Peyer's patch (tissue), 4 donors: Measurements from ENCODE around the gene CD177. TPM values are rescaled to one million over a fixed set of nuclear protein-coding genes. Genes with fewer than 3 reads are reported as not detected.
"Not testable (repeated sequence)": the region's sequence is repeated elsewhere in the genome, so short reads cannot be mapped to it uniquely, and the experiment has no call there.

ENCODE experiments used
- DNase-seq, 3 donors: peaks; one replicate each; pipeline ENCODE4 v3.0.0-alpha.2; 2017 to 2019
- H3K27ac ChIP-seq, 4 donors: fragments of 200-600 bp; sonication (generic); one replicate each; pipeline ENCODE4 v1.5.1; 2016 to 2019
- H3K27me3 ChIP-seq, 2 donors: fragments of 200-600 bp; sonication (generic); one replicate each; pipeline ENCODE4 v1.5.1; 2019
- H3K36me3 ChIP-seq, 3 donors: fragments of 200-600 bp; sonication (generic); one replicate each; pipeline ENCODE4 v1.5.1; 2016 to 2019
- H3K4me1 ChIP-seq, 4 donors: fragments of 200-600 bp; sonication (generic); one replicate each; pipeline ENCODE4 v1.5.1; 2016 to 2019
- H3K4me3 ChIP-seq, 4 donors: fragments of 200-600 bp; sonication (generic); 1 replicate in 3 of 4; 2 replicates in 1 of 4; pipeline ENCODE4 v1.5.1; 2016 to 2019; ENCODE audit warnings: mild to moderate bottlenecking in 1 of 4
- H3K9me3 ChIP-seq, 4 donors: fragments of 200-600 bp; sonication (generic); one replicate each; pipeline ENCODE4 v1.5.1; 2016 to 2019; ENCODE audit warnings: mild to moderate bottlenecking in 1 of 4
- POLR2A ChIP-seq, 2 donors: fragments of 450-650 bp; IDR thresholded peaks; one replicate each; pipeline ENCODE4 v1.5.1; 2017; ENCODE audit warnings: antibody characterized with exemption in 2 of 2, mild to moderate bottlenecking in 2 of 2, moderate library complexity in 2 of 2
- total RNA-seq, 4 donors: library from RNA; depleted of rRNA; stranded (reverse); fragments of >200 nt; gene quantifications; one replicate each; pipeline ENCODE4 v1.1.0, GENCODE V29; 2016
- TF ChIP-seq, protein P1 (sequence below), 6 experiments: fragments of 450-650 bp in 4 of 6; fragments of 200-600 bp in 2 of 6; sonication (generic) in 1 of 6; IDR thresholded peaks; one replicate each; pipeline ENCODE4 v1.5.1; 2017 to 2019; ENCODE audit warnings: antibody characterized with exemption in 6 of 6, mild to moderate bottlenecking in 3 of 6, moderate library complexity in 1 of 6

The CD177 gene
- total RNA-seq, 4 donors from 2014 or later: not detected

DNA sequence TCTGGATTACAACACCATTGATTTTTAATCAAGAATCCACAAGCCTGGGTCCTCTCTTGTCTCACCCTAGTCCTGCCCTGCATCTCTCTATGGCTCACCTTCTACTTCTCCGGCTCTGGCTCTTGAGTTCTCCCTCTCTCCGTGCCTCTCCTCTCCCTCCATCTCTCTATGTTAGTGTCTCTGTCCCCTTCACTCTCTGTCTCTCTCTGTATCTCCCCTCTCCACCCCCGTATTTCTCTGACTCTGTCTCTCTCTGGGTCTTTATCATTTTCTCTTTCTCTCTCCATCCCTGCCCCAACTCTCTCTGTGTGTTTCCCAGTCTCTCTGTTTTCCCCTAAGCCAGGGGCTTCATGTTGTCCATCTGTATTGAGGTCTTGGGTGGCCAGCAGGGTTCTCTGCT is 12.4 kb upstream of the CD177 start:
- not testable (repeated sequence) for H3K9me3 ChIP-seq, H3K4me1 ChIP-seq, H3K27me3 ChIP-seq, H3K4me3 ChIP-seq, H3K27ac ChIP-seq, DNase-seq, H3K36me3 ChIP-seq

DNA sequence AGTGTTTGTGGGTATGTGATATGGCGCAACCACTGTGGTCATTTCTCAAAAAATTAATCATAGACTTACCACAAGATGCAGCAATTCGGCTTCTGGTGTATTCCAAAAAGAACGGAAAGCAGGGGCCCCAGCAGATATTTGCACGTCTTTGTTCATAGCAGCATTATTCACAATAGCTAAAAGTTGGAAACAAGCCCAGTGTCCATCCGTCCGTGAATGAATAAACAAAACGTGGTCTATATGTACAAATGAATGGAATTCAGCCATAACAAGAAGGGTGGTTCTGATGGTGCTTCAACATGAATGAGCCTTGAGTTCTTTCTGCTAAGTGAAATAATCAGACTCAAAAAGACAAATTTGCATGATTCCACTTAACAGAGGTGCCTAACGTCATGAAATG is 11.4 kb upstream of the CD177 start:
- H3K4me1 ChIP-seq, H3K27me3 ChIP-seq, DNase-seq, H3K27ac ChIP-seq, H3K36me3 ChIP-seq, H3K4me3 ChIP-seq, H3K9me3 ChIP-seq: not testable (repeated sequence)

DNA sequence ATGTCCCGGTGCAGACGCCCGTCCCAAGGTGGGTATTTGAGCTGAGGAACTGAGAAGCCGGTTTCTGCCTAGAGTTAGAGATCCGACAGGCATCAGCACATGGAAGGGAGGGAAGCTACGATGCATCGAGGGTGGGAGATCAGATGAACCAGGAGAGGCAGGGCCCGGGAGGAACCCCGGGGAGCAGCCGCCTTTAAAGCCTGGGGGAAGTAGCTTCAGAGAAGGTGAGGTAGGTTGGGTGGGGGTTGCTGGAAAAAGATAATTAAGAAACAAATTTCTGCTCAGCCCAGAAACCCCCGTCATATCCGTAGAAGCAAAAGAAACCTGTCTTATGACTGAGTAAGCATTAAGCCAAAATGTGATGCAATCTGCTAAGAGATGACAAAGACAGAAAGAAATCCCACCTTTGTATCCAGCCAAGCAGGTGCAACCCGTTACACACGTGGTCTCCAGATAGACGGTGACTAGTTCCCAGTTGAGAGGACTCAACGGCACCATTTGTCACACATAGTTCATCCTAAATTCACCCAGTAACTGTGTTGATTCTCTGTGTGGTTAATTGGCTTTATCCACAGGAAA is 9.1 kb upstream of the CD177 start:
- not testable (repeated sequence) for DNase-seq

DNA sequence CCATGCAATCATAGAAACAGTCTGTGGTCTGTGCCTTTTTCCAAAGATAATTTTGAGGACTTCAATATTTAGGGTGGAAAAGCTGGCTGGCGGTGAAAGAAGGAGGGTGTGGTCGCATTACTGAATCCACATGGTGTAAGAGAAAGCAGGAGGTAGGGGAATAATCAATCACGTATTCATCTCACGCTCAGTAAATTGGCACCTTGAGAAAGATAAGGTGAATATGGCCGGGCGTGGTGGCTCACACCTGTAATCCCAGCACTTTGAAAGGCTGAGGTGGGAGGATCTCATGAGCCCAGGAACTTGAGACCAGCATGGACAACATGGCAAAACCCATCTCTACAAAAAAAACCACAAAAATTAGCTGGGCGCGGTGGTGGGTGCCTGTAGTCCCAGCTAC is 3.7 kb upstream of the CD177 start:
- not testable (repeated sequence) for H3K27ac ChIP-seq, DNase-seq

More for the DNA sequence above, 9.1 kb upstream of the CD177 start:
- H3K36me3 ChIP-seq, H3K27me3 ChIP-seq, H3K4me3 ChIP-seq, H3K27ac ChIP-seq, H3K4me1 ChIP-seq, H3K9me3 ChIP-seq: not testable (repeated sequence)

DNA sequence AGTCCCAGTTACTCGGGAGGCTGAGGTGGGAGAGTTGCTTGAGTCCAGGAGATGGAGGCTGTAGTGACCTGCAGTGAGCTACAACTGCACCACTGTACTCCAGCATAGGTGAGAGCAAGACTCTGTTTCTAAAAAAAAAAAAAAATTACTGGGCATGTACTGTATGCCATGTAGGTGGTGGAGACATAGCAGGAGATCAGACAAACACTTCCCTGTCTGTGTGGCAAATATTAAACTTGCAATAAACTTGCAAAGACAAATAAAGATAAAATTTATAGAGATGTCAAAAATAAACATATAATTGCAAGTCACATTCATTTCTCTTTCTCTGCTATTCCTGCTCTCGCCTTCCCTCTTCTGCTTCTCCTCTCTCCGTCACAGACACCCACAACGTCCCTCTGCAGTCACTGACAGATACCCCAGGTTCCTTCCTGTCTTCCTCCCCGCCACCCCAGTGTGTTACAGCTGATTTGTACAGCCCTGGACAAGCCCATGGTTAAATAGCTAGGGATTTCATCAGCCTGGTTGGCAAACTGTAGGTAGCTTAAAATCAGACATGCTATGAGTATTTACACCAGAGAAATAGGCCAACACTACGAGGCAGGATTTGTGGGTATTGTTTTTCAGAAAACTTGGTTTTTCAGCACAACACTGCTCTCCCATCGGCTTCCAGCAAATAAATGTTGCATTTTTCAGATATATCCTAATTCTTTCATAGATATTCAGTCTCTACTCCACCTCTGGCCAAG is 1.3 kb upstream of the CD177 start:
- Histone ChIP-seq H3K9me3 (no peaks in the 10 kb centered on the region), H3K27me3 (no peaks in the 10 kb centered on the region), H3K36me3 (no peaks in the 10 kb centered on the region), H3K27ac (no peak overlapping the region), H3K4me1 (no peaks in the 10 kb centered on the region), H3K4me3 (no peak overlapping the region)
- no peak for TF ChIP-seq POLR2A (IDR thresholded peaks at IDR 0.05)
- TF ChIP-seq, protein P1, sequence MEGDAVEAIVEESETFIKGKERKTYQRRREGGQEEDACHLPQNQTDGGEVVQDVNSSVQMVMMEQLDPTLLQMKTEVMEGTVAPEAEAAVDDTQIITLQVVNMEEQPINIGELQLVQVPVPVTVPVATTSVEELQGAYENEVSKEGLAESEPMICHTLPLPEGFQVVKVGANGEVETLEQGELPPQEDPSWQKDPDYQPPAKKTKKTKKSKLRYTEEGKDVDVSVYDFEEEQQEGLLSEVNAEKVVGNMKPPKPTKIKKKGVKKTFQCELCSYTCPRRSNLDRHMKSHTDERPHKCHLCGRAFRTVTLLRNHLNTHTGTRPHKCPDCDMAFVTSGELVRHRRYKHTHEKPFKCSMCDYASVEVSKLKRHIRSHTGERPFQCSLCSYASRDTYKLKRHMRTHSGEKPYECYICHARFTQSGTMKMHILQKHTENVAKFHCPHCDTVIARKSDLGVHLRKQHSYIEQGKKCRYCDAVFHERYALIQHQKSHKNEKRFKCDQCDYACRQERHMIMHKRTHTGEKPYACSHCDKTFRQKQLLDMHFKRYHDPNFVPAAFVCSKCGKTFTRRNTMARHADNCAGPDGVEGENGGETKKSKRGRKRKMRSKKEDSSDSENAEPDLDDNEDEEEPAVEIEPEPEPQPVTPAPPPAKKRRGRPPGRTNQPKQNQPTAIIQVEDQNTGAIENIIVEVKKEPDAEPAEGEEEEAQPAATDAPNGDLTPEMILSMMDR (IDR thresholded peaks at IDR 0.05): no peak
- no peak for DNase-seq

More for the DNA sequence above, 3.7 kb upstream of the CD177 start:
- not testable (repeated sequence) for H3K36me3 ChIP-seq, H3K27me3 ChIP-seq, H3K4me3 ChIP-seq, H3K4me1 ChIP-seq, H3K9me3 ChIP-seq

DNA sequence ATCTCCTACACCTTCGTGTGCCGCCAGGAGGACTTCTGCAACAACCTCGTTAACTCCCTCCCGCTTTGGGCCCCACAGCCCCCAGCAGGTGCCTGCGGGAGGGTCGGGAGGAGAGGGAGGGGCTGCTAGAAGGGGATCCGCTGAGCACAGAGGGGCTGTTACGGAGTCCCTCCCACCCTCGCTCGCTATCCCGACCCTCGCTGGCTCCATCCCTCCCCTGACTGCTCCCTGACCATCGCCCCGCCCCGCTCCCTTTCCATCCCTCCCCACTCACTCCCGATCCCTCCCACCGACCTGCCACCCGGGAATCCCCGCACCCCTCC is 780 bp downstream of the CD177 start:
- DNase-seq: no peak
- no peak overlapping the region for H3K4me3 ChIP-seq
- H3K27ac ChIP-seq: no peak overlapping the region
- no peaks in the 10 kb centered on the region for H3K36me3 ChIP-seq
- TF ChIP-seq POLR2A (IDR thresholded peaks at IDR 0.05): no peak
- TF ChIP-seq, protein P1 (IDR thresholded peaks at IDR 0.05): no peak
- no peaks in the 10 kb centered on the region for H3K9me3 ChIP-seq
- H3K27me3 ChIP-seq: no peaks in the 10 kb centered on the region
- H3K4me1 ChIP-seq: no peaks in the 10 kb centered on the region

DNA sequence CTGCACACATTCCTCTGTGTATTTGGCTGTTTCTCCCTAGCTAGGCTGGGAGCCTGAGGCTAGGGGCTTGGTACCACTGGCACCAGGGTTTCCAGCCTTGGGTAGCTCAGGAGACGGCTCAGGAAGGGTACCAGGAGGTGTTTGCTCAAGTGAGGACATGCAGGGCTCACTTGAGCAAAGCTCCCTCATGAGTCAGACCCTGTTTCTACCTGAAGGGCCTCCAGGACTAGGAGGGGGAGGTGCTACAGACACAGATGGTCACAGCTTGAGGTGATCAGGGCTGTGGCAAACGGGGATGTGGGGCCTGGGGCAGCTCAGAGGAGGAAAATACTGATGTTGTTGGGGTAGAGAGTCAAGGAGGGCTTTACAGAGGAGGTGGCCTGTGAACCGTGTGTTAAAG is 3.3 kb downstream of the CD177 start:
- not testable (repeated sequence) for H3K36me3 ChIP-seq, H3K9me3 ChIP-seq, DNase-seq, H3K4me1 ChIP-seq, H3K27ac ChIP-seq, H3K27me3 ChIP-seq, H3K4me3 ChIP-seq

DNA sequence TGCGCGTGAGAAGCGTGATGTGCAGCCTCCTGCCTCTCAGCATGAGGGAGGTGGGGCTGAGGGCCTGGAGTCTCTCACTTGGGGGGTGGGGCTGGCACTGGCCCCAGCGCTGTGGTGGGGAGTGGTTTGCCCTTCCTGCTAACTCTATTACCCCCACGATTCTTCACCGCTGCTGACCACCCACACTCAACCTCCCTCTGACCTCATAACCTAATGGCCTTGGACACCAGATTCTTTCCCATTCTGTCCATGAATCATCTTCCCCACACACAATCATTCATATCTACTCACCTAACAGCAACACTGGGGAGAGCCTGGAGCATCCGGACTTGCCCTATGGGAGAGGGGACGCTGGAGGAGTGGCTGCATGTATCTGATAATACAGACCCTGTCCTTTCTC is 8.7 kb downstream of the CD177 start:
- H3K4me3 ChIP-seq: no peak overlapping the region
- no peak overlapping the region for H3K27ac ChIP-seq
- no peaks in the 10 kb centered on the region for H3K36me3 ChIP-seq
- TF ChIP-seq, protein P1 (IDR thresholded peaks at IDR 0.05): no peak
- no peak for TF ChIP-seq POLR2A (IDR thresholded peaks at IDR 0.05)
- H3K4me1 ChIP-seq: no peaks in the 10 kb centered on the region
- DNase-seq: no peak
- no peaks in the 10 kb centered on the region for H3K9me3 ChIP-seq
- no peaks in the 10 kb centered on the region for H3K27me3 ChIP-seq
